Stimulated activated CD8-positive, alpha-beta memory T cell treated with anti-CD3 and anti-CD28 coated beads, Interleukin-7, amount 100 ng/mL, for 1 hour (primary cell): ENCODE measurements around the gene RASSF1.
"Not testable (repeated sequence)": the region's sequence is repeated elsewhere in the genome, so short reads cannot be mapped to it uniquely, and the experiment has no call there.

ENCODE experiments used
- DNase-seq, 2 donors: peaks; one replicate each; pipeline ENCODE4 v3.0.0-alpha.2; 2020; ENCODE audit warnings: low read depth in 2 of 2

The RASSF1 gene

DNA sequence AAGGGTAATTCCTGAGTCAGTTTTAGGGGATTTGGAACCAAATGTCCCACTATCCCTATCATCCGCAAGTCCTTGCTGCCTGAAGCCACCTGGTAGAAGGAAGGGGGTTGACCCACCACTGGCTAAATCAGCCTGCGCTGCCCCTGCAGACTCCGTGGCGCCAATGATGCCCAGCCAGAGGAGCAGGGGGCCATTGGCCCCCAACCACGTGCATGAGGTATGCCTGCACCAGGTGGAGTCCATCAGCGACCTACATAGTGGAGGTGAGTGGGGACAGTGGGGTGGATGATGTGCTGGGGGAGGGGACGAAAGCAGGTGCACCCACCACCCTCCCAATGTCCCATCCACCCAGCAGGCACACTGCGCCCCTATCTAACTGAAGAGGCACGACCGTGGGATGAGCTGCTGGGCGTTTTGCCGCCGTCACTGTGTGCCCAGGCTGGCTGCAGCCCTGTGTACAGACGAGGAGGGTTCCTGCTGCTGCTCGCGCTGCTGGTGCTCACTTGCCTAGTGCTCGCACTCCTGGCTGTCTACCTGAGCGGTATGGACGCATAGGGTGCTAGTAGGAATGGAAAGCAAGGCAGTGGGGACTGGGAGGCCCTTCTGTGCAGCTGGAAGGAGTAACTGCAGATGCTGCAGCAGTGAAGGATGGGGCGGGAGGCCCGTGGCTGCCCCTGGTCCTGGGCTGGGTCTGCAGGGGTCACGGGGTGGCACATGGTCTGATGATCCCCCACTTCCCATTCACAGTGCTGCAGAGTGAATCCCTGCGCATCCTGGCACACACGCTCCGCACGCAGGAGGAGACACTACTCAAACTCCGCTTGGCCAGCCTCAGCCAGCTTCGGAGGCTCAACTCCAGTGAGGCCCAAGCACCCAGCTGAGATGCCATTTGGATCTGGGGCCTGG is 54.1 kb downstream of the RASSF1 start:
- DNase-seq = no peak

GRCh38 chr3:50284121-50284520 is 56.5 kb downstream of the RASSF1 start:
- not testable (repeated sequence) for DNase-seq
